OCI-LY7 (cell line): ENCODE results near the gene RBM19. TPM values are rescaled to one million over a fixed set of nuclear protein-coding genes. Genes with fewer than 3 reads are reported as not detected.

Experiments
- BruUV-seq: library from RNA; stranded (reverse); fragments of 400-500 nt; replicated peaks from 2 replicates; lab custom pipeline; 2021; lab: Mats Ljungman, UMichigan
- CTCF ChIA-PET: fragments of 300-600 bp; sonication (Branson Sonifier 250); formaldehyde crosslinking; loops from one replicate; lab custom pipeline; 2022; ENCODE audit warnings: antibody characterized with exemption; ENCODE audit not compliant: unreplicated experiment; lab: Charles Lee
- POLR2A ChIA-PET: fragments of 300-600 bp; sonication (Branson Sonifier 250); formaldehyde crosslinking; loops from one replicate; lab custom pipeline; 2022; ENCODE audit warnings: antibody characterized with exemption; lab: Charles Lee
- DNase-seq: peaks from one replicate; pipeline ENCODE4 v3.0.0-alpha.2; 2015; ENCODE audit warnings: low spot score
- H2AFZ ChIP-seq: fragments of 200-600 bp; sonication (generic), shearing (Covaris generic); 2 replicates; pipeline ENCODE4 v1.6.1; 2014; ENCODE audit warnings: mild to moderate bottlenecking, antibody characterized with exemption, low read length, moderate library complexity
- H3K27ac ChIP-seq: fragments of 200-600 bp; sonication (generic); 2 replicates; pipeline ENCODE4 v1.5.1; 2014; ENCODE audit warnings: mixed run types, low read depth, mild to moderate bottlenecking, moderate library complexity, low read length, inconsistent platforms; ENCODE audit not compliant: poor library complexity, severe bottlenecking
- H3K36me3 ChIP-seq: fragments of 200-600 bp; sonication (generic); 2 replicates; pipeline ENCODE4 v1.6.1; 2014; ENCODE audit warnings: mild to moderate bottlenecking, antibody characterized with exemption, low read length, moderate library complexity, mixed read lengths; ENCODE audit not compliant: insufficient read depth
- H3K4me1 ChIP-seq: fragments of 200-600 bp; sonication (generic); 2 replicates; pipeline ENCODE4 v1.5.1; 2014; ENCODE audit warnings: mild to moderate bottlenecking, low read length; ENCODE audit not compliant: insufficient read depth, poor library complexity, severe bottlenecking
- H3K4me2 ChIP-seq: fragments of 200-600 bp; sonication (generic); 2 replicates; pipeline ENCODE4 v1.6.1; 2014; ENCODE audit warnings: mild to moderate bottlenecking, low read length
- H3K4me3 ChIP-seq: fragments of 200-600 bp; sonication (generic); 2 replicates; pipeline ENCODE4 v1.5.1; 2014; ENCODE audit warnings: mild to moderate bottlenecking, low read depth, low read length; ENCODE audit not compliant: poor library complexity, severe bottlenecking
- H3K79me2 ChIP-seq: fragments of 200-600 bp; sonication (generic); 2 replicates; pipeline ENCODE4 v1.6.1; 2016; ENCODE audit warnings: low read depth, mild to moderate bottlenecking, low read length, moderate library complexity, mixed read lengths; ENCODE audit not compliant: insufficient read depth
- H3K9me2 ChIP-seq: fragments of 200-600 bp; sonication (generic); 2 replicates; pipeline ENCODE4 v1.6.1; 2016; ENCODE audit warnings: mild to moderate bottlenecking, low read length, mixed read lengths; ENCODE audit not compliant: insufficient read depth
- H3K9me3 ChIP-seq: fragments of 200-600 bp; sonication (generic); 2 replicates; pipeline ENCODE4 v1.6.1; 2014; ENCODE audit warnings: mild to moderate bottlenecking, mixed run types, low read length, mixed read lengths
- H4K20me1 ChIP-seq: fragments of 200-600 bp; sonication (generic); 2 replicates; pipeline ENCODE4 v1.6.1; 2014; ENCODE audit warnings: mild to moderate bottlenecking, antibody characterized with exemption, low read length, moderate library complexity, mixed read lengths; ENCODE audit not compliant: insufficient read depth
- EZH2phosphoT487 ChIP-seq: fragments of 200-600 bp; sonication (generic); IDR thresholded peaks from 2 replicates; pipeline ENCODE4 v1.6.1; 2018; ENCODE audit warnings: low read depth, borderline replicate concordance, mild to moderate bottlenecking, mixed run types, antibody characterized with exemption, low read length, moderate library complexity, mixed read lengths
- intact Hi-C: fragments of 100-400 bp; cut with micrococcal nuclease; formaldehyde crosslinking; loops from one replicate; pipeline ENCODE4 v1.10.0; 2022; ENCODE audit not compliant: unreplicated experiment
- total RNA-seq, 2 experiments: library from RNA; depleted of rRNA in 1 of 2; stranded (reverse); fragments of >200 nt in 1 of 2; shearing (Covaris generic) in 1 of 2; gene quantifications; 2 replicates each; pipeline ENCODE4 v1.2.3, GENCODE V29; 2014 to 2022
- TF ChIP-seq, protein P1 (sequence below): fragments of 200-600 bp; sonication (generic); conservative IDR thresholded peaks from 2 replicates; pipeline ENCODE4 v1.5.1; 2014; ENCODE audit warnings: mild to moderate bottlenecking, antibody characterized with exemption, low read length, moderate library complexity, mixed read lengths

Gene RBM19
- total RNA-seq, 2 experiments from 2014 or later, result 37.8 to 46.2 TPM

- Histone ChIP-seq H3K79me2 (no peaks in the 10 kb centered on the region), H2AFZ (no peak overlapping the region), H3K9me2 (no peaks in the 10 kb centered on the region), H3K9me3 (no peaks in the 10 kb centered on the region), H3K27ac (no peak overlapping the region), H3K4me1 (no peaks in the 10 kb centered on the region), H3K4me2 (no peak overlapping the region), H3K4me3 (no peak overlapping the region), H3K36me3 (no peaks in the 10 kb centered on the region), H4K20me1 (no peaks in the 10 kb centered on the region)
- no TSS peak for BruUV-seq
- intact Hi-C loops, result no loop called here
- no peak for TF ChIP-seq EZH2phosphoT487
- TF ChIP-seq, protein P1, sequence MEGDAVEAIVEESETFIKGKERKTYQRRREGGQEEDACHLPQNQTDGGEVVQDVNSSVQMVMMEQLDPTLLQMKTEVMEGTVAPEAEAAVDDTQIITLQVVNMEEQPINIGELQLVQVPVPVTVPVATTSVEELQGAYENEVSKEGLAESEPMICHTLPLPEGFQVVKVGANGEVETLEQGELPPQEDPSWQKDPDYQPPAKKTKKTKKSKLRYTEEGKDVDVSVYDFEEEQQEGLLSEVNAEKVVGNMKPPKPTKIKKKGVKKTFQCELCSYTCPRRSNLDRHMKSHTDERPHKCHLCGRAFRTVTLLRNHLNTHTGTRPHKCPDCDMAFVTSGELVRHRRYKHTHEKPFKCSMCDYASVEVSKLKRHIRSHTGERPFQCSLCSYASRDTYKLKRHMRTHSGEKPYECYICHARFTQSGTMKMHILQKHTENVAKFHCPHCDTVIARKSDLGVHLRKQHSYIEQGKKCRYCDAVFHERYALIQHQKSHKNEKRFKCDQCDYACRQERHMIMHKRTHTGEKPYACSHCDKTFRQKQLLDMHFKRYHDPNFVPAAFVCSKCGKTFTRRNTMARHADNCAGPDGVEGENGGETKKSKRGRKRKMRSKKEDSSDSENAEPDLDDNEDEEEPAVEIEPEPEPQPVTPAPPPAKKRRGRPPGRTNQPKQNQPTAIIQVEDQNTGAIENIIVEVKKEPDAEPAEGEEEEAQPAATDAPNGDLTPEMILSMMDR, result peak; percentile 62
- POLR2A ChIA-PET, result no interaction called here
- CTCF ChIA-PET, result no interaction called here
- peak; percentile 7 for DNase-seq
Observed at GRCh38 chr12:114013575-114014345, 47.6 kb upstream of the RBM19 start.

DNA sequence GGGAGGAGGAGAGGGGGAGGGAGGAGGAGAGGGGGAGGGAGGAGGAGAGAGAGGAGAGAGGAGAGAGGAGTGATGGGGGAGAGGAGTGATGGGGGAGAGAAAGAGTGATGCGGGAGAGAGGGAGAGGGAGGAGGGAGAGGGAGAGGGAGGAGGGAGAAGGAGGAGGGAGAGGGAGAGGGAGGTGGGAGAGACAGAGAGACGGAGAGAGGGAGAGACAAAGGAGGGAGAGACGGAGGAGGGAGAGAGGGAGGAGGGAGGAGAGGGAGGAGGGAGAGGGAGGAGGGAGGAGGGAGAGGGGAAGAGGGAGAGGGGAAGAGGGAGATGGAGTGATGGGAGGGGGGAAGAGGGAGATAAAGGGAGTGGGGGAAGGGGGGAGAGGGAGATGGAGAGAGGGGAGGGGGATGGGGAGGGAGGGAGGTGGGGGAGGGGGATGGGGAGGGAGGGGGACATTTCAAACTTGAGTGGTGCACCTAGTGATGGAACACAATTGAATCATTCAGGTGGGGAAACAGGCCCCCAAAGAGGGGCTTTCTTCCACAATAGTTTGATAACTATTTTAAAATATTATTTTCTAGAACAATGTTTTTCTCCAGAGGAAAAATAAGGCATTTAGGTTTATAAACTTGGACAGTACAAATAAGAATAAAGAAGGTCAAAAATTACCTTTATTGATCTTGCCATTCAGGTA is 46.8 kb upstream of the RBM19 start:
- no peaks in the 10 kb centered on the region for H3K9me2 ChIP-seq
- no peaks in the 10 kb centered on the region for H3K4me1 ChIP-seq
- no TSS peak for BruUV-seq
- H2AFZ ChIP-seq, result no peak overlapping the region
- DNase-seq, result no peak
- TF ChIP-seq, protein P1, result no peak
- TF ChIP-seq EZH2phosphoT487, result no peak
- H3K36me3 ChIP-seq, result no peaks in the 10 kb centered on the region
- H3K4me3 ChIP-seq, result no peak overlapping the region
- CTCF ChIA-PET, result no interaction called here
- intact Hi-C loops, result no loop called here
- no peaks in the 10 kb centered on the region for H4K20me1 ChIP-seq
- no peak overlapping the region for H3K4me2 ChIP-seq
- no peak overlapping the region for H3K27ac ChIP-seq
- POLR2A ChIA-PET, result no interaction called here
- H3K79me2 ChIP-seq, result no peaks in the 10 kb centered on the region
- H3K9me3 ChIP-seq, result no peaks in the 10 kb centered on the region

DNA sequence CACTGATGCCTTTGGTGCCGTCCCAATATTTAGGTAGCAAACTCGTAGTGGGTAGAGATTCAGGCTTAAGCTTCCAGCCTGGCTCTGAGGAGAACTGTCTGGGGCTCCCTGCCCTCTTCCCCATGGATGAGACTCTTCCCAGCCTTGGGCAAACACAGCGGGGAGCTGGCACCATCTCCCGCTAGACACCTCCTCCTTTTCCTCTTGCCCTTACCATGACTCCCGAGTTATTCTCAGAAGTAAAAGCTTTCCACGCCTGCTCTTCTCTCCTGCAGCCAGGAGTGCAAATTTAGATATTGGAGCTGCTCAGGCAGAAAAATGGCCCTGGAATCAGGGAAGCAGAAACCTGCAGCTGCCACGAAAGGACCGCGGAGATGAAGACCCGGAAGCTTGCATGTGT is 45.6 kb upstream of the RBM19 start:
- H3K36me3 ChIP-seq, result no peaks in the 10 kb centered on the region
- intact Hi-C loops, result no loop called here
- CTCF ChIA-PET, result no interaction called here

More for the DNA sequence above, 45.6 kb upstream of the RBM19 start:
- no peaks in the 10 kb centered on the region for H3K9me2 ChIP-seq
- no peak for DNase-seq
- TF ChIP-seq, protein P1, result no peak
- no peak for TF ChIP-seq EZH2phosphoT487
- no peak overlapping the region for H3K4me3 ChIP-seq
- H3K9me3 ChIP-seq, result no peaks in the 10 kb centered on the region
- no peak overlapping the region for H3K27ac ChIP-seq
- no peak overlapping the region for H3K4me2 ChIP-seq
- no peak overlapping the region for H2AFZ ChIP-seq
- H3K79me2 ChIP-seq, result no peaks in the 10 kb centered on the region
- POLR2A ChIA-PET, result no interaction called here
- BruUV-seq, result no TSS peak
- H3K4me1 ChIP-seq, result no peaks in the 10 kb centered on the region
- no peaks in the 10 kb centered on the region for H4K20me1 ChIP-seq
